PFSK-1 (cell line): ENCODE results near the gene TMEM132D.

ENCODE experiments used
- FOXP2 ChIP-seq: optimal IDR thresholded peaks from 2 replicates; pipeline ENCODE3; 2011; ENCODE audit warnings: borderline replicate concordance, control low read depth, inconsistent platforms; ENCODE audit not compliant: insufficient read depth; ENCODE audit errors: extremely low read length, extremely low read depth
- POLR2AphosphoS5 ChIP-seq: IDR thresholded peaks from 2 replicates; pipeline ENCODE4 v1.6.1; 2012; ENCODE audit warnings: low read depth, mild to moderate bottlenecking, control low read depth, low read length, moderate library complexity
- SIN3A ChIP-seq: IDR thresholded peaks from 2 replicates; pipeline ENCODE4 v1.6.1; 2012; ENCODE audit warnings: mild to moderate bottlenecking, low read length, moderate library complexity, borderline replicate concordance; ENCODE audit not compliant: insufficient read depth
- TAF1 ChIP-seq: IDR thresholded peaks from 2 replicates; pipeline ENCODE4 v1.6.1; 2012; ENCODE audit warnings: low read length, control low read depth, borderline replicate concordance; ENCODE audit not compliant: insufficient read depth
- TF ChIP-seq, protein P1 (sequence below), 2 experiments: IDR thresholded peaks; 2 replicates each; pipeline versions ENCODE4 v1.6.1 to v1.8.0; 2011 to 2012; ENCODE audit warnings: low read depth in 2 of 2, low read length in 2 of 2, control low read depth in 1 of 2, inconsistent platforms in 1 of 2, mild to moderate bottlenecking in 1 of 2, moderate library complexity in 1 of 2; ENCODE audit not compliant: insufficient read depth in 1 of 2

TMEM132D gene

DNA sequence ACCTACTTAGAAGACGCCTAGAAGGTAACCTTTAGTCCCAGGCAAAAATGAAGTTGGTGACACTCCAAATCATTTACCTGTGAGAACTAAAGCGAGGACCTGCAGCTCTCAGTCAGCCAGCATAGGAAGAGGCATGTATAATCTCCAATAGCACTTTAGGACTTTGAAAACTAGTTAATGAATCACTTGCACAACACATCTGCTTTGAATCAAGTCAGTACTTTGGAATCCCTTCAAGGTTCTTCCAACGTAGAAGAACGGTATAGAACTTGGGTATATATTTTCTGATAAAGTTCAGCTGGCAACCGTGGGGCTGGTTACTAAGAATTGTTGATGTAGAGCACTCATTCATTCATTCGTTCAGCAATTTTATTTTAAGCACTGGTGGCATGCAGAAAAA lies 251.9 kb downstream of the TMEM132D start:
- TF ChIP-seq SIN3A (no peak), POLR2AphosphoS5 (no peak)
- TF ChIP-seq, protein P1, sequence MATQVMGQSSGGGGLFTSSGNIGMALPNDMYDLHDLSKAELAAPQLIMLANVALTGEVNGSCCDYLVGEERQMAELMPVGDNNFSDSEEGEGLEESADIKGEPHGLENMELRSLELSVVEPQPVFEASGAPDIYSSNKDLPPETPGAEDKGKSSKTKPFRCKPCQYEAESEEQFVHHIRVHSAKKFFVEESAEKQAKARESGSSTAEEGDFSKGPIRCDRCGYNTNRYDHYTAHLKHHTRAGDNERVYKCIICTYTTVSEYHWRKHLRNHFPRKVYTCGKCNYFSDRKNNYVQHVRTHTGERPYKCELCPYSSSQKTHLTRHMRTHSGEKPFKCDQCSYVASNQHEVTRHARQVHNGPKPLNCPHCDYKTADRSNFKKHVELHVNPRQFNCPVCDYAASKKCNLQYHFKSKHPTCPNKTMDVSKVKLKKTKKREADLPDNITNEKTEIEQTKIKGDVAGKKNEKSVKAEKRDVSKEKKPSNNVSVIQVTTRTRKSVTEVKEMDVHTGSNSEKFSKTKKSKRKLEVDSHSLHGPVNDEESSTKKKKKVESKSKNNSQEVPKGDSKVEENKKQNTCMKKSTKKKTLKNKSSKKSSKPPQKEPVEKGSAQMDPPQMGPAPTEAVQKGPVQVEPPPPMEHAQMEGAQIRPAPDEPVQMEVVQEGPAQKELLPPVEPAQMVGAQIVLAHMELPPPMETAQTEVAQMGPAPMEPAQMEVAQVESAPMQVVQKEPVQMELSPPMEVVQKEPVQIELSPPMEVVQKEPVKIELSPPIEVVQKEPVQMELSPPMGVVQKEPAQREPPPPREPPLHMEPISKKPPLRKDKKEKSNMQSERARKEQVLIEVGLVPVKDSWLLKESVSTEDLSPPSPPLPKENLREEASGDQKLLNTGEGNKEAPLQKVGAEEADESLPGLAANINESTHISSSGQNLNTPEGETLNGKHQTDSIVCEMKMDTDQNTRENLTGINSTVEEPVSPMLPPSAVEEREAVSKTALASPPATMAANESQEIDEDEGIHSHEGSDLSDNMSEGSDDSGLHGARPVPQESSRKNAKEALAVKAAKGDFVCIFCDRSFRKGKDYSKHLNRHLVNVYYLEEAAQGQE (IDR thresholded peaks at IDR 0.05; ENCODE audit: insufficient read depth in 1 of 2, low read depth in 2 of 2, low read length in 2 of 2) = no peak

DNA sequence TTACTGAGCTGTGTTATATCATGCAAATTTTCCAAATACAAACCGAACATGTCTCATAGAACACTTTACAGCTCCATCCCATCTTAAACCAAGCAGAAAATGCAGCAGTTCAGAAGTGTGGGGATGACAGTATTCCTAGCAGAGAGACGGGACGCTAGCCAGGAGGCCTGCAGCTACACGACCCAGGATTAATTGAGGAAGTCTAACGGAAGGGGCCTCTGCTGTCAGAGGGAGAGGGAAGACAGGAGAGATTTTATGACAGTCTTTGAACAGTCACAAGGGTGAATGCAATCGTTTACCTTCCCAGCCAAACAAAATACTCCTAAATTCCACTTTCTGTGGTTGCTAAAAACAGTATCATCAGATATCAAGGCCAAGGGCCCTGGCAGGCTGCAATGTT lies 261.9 kb downstream of the TMEM132D start:
- TF ChIP-seq POLR2AphosphoS5 = no peak
- TF ChIP-seq, protein P1 (IDR thresholded peaks at IDR 0.05; ENCODE audit: insufficient read depth in 1 of 2, low read depth in 2 of 2, low read length in 2 of 2) = no peak
- no peak for TF ChIP-seq SIN3A
- TF ChIP-seq TAF1 = no peak
- TF ChIP-seq FOXP2 = no peak

DNA sequence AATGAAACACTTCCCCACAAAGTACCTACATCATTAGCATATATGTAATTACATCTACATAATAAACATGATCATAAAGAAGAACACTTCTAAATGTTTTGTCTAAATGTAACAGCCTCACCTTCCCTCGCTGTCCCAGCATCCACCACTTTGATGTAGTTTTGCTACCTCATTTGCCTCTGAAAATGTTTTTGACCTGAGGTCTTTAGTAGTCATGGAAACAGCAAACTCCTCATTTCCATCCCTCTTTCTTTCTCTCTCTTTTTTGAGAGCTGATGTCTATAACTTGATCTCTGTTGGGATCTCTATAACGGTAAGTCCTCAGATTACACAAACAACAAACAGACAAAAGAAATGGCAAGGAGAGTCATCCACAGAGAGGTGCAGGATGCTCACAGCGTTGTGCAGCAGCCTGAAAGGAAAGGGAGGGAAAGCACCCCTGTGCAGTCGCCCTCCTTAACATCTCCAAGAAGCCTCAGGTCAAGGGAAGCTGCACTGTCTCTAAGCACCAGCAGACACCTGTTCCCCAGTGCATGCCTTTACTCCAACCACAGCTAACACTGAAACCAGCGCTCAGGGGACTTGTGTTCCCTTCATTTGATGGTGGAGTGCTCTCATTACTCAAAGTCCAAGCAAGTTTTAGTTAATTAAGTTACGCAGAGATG lies 268.7 kb downstream of the TMEM132D start:
- TF ChIP-seq SIN3A (no peak), POLR2AphosphoS5 (no peak), TAF1 (no peak), FOXP2 (no peak)
- TF ChIP-seq, protein P1 (IDR thresholded peaks at IDR 0.05; ENCODE audit: insufficient read depth in 1 of 2, low read depth in 2 of 2, low read length in 2 of 2) = no peak

- TF ChIP-seq TAF1 (no peak), FOXP2 (no peak), SIN3A (no peak), POLR2AphosphoS5 (no peak)
- TF ChIP-seq, protein P1 (IDR thresholded peaks at IDR 0.05; ENCODE audit: insufficient read depth in 1 of 2, low read depth in 2 of 2, low read length in 2 of 2) = no peak
Observed at GRCh38 chr12:129631316-129631715, 272.5 kb downstream of the TMEM132D start.

GRCh38 chr12:129629901-129630300 lies 273.9 kb downstream of the TMEM132D start:
- TF ChIP-seq FOXP2 = no peak
- TF ChIP-seq POLR2AphosphoS5 = no peak
- TF ChIP-seq SIN3A = no peak
- TF ChIP-seq, protein P1 (IDR thresholded peaks at IDR 0.05; ENCODE audit: insufficient read depth in 1 of 2, low read depth in 2 of 2, low read length in 2 of 2) = no peak
- TF ChIP-seq TAF1 = no peak
